ENCODE data around the gene RREB1. TPM values are rescaled to one million over a fixed set of nuclear protein-coding genes. Genes with fewer than 3 reads are reported as not detected.

Gene RREB1
- total RNA-seq, 1 donor from 2014 or later, result 67.7 TPM

DNA sequence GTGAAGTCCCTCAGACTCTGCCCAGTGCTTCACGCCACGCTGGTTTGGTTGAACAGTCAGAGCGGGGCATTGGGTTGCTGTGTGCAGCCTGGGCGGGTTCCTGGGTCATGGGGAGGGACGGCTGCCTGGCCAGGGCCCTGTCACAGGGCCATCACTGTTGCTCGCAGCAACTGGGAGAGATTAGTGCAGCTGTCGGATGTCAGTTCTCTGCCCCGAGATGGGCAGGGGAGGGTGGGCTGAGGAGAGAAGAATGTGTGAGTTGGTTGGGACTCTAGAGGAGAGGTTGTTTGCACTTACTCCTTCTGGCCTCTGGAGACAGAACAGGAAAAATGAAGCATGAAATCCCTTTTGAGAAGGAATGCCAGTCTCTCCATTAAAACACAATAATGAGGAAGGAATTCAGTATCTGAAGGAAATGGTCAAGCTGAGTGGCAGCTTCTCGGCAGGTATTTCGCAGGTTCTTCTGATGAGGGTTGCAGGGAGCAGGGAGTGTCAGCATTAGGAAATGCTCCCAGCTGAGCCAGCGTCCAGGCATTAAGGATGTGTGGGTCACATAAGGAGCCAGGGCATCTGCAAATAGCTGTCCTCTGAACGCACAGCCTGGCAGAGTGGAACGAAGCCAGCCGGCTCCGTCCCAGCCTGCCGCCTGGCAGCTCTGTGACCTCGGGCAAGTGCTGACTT lies 109.3 kb downstream of the RREB1 start:
- H3K36me3 Mint-ChIP-seq (ENCODE audit: low read depth), result peaks cover 85% of the 10 kb centered on the region
- H3K27me3 Mint-ChIP-seq, result no peaks in the 10 kb centered on the region

DNA sequence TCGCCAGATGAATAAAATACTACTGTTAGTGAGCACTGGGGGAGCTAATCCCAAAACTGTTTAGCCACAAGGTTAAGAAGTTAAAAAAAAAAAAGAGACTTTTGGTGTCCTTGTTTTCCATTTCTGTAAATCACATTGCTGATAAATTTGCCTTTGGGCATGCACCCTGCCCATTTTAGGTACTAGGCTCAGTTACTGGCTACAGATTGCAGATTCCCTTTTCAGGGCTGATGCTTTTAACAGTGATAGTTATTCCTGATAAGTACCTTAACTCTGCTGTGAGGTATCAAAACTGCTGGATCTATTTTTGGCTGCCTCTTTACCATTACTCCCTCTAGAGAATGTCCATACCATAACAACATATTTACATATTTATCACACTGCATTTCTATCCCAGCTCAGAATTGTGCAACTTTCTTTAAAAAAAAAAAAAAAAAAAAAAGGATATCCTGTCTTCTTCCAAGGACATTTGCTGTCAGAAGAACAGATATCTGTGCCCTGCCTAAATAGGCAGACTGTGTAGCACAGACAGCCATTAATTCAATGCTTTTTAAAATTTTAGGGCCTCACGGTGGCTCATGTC lies 110.7 kb downstream of the RREB1 start:
- no peak for ATAC-seq (ENCODE audit: low read depth)
- Mint-ChIP-seq H3K4me1 (no peaks in the 10 kb centered on the region), H3K27me3 (no peaks in the 10 kb centered on the region), H3K27ac (no peak overlapping the region), H3K4me3 (no peak overlapping the region), H3K9me3 (no peaks in the 10 kb centered on the region), H3K36me3 (ENCODE audit: low read depth) (peaks cover 84% of the 10 kb centered on the region)
- POLR2A ChIA-PET, result interaction anchor here (0.6 kb wide), 1 partner anchor 641 kb away, joined by 5 read pairs; no protein-coding TSS in a partner anchor
- intact Hi-C loops (cut with micrococcal nuclease), result no loop called here
- TF ChIP-seq, protein P1, sequence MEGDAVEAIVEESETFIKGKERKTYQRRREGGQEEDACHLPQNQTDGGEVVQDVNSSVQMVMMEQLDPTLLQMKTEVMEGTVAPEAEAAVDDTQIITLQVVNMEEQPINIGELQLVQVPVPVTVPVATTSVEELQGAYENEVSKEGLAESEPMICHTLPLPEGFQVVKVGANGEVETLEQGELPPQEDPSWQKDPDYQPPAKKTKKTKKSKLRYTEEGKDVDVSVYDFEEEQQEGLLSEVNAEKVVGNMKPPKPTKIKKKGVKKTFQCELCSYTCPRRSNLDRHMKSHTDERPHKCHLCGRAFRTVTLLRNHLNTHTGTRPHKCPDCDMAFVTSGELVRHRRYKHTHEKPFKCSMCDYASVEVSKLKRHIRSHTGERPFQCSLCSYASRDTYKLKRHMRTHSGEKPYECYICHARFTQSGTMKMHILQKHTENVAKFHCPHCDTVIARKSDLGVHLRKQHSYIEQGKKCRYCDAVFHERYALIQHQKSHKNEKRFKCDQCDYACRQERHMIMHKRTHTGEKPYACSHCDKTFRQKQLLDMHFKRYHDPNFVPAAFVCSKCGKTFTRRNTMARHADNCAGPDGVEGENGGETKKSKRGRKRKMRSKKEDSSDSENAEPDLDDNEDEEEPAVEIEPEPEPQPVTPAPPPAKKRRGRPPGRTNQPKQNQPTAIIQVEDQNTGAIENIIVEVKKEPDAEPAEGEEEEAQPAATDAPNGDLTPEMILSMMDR (IDR thresholded peaks at IDR 0.05), result no peak
- no peak for DNase-seq
- CTCF ChIA-PET, result no interaction called here

More for the DNA sequence above, 109.3 kb downstream of the RREB1 start:
- no peaks in the 10 kb centered on the region for H3K9me3 Mint-ChIP-seq
- CTCF ChIA-PET, result no interaction called here
- TF ChIP-seq, protein P1 (IDR thresholded peaks at IDR 0.05), result no peak
- POLR2A ChIA-PET, result interaction anchor here (0.6 kb wide), 1 partner anchor 100 kb away, joined by 5 read pairs; no protein-coding TSS in a partner anchor
- H3K4me3 Mint-ChIP-seq, result no peak overlapping the region
- ATAC-seq (ENCODE audit: low read depth) (no peak), DNase-seq (no peak)
- no peak overlapping the region for H3K27ac Mint-ChIP-seq
- H3K4me1 Mint-ChIP-seq, result no peaks in the 10 kb centered on the region
- intact Hi-C loops (cut with micrococcal nuclease), result no loop called here

DNA sequence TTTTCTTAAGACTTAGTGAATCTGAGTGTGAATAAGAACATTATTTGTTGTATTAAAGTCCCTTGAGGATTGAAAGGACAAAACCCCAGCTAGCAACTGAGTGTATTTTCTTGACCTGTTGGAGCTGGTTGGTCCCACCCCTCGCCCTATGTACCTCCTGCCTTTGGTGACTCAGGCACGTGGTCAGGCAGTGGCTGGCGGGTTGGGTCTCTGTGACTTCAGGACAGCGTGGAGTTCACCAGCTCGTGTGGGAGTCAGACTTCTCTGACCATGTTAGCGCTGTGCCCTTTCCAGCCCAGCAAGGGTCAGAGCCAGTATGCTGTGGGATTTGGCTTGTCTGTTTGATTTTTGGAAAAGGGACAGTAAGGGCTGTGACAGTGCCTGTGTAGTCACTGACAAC lies 111.5 kb downstream of the RREB1 start:
- no peak for ATAC-seq (ENCODE audit: low read depth)
- H3K9me3 Mint-ChIP-seq, result no peaks in the 10 kb centered on the region

DNA sequence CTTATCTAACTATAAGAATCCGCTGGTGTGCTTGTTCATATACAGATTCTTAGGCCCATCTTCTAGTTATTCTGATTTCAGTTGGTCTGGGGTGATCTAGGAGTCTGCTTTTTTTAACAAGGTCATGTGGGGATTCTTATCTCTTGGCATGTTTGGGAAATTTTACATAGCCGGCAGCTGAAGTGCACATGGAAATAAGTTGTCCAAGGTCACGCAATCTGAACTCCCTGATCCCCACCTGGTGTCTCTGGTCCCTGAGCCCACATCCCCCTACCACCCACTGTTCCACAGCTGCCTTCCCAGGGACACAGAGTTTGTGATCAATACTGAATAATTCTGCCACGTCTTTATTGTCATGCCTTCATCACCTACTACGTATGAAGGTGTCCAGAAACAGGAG lies 114.4 kb downstream of the RREB1 start:
- Mint-ChIP-seq H3K27me3 (no peaks in the 10 kb centered on the region), H3K9me3 (no peaks in the 10 kb centered on the region), H3K36me3 (ENCODE audit: low read depth) (peaks cover 84% of the 10 kb centered on the region), H3K4me1 (peaks cover 6% of the 10 kb centered on the region), H3K4me3 (no peak overlapping the region), H3K27ac (peak overlapping the region; percentile 19)
- ChIA-PET POLR2A (no interaction called here), CTCF (no interaction called here)
- TF ChIP-seq, protein P1 (IDR thresholded peaks at IDR 0.05), result no peak
- intact Hi-C loops (cut with micrococcal nuclease), result no loop called here
- DNase-seq, result no peak
- ATAC-seq (ENCODE audit: low read depth), result no peak

More for the DNA sequence above, 111.5 kb downstream of the RREB1 start:
- no peak for DNase-seq
- Mint-ChIP-seq H3K27me3 (no peaks in the 10 kb centered on the region), H3K27ac (no peak overlapping the region), H3K36me3 (ENCODE audit: low read depth) (peaks cover 83% of the 10 kb centered on the region), H3K4me3 (no peak overlapping the region), H3K4me1 (peaks cover 1% of the 10 kb centered on the region)
- TF ChIP-seq, protein P1 (IDR thresholded peaks at IDR 0.05), result no peak
- ChIA-PET CTCF (no interaction called here), POLR2A (no interaction called here)
- intact Hi-C loops (cut with micrococcal nuclease), result no loop called here

DNA sequence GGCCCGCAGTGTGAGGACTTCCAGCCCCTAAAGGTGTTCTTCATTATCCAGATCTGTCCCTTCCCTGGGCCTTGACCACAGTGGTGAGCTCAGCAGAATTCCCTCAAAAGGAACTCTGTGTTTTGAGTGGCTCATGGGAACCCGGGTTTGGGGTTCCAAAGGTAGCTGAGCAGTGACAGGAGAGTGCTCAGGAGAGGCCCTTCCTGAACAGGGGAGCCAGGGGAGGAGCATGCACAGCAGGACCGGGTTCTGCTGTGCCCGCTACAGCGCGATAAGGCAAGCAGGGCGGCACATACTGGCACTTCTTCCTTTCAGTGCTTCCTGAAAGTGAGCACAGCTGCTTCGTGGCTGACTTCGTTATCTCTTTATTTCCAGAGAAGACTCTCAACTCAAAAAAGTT lies 117.0 kb downstream of the RREB1 start:
- H3K4me3 Mint-ChIP-seq, result no peak overlapping the region
- peak overlapping the region; percentile 62 for H3K27ac Mint-ChIP-seq
- peaks cover 91% of the 10 kb centered on the region for H3K36me3 Mint-ChIP-seq (ENCODE audit: low read depth)
- POLR2A ChIA-PET, result interaction anchor here (0.6 kb wide), 1 partner anchor 12 kb away, joined by 3 read pairs; no protein-coding TSS in a partner anchor
- H3K4me1 Mint-ChIP-seq, result peaks cover 6% of the 10 kb centered on the region
- TF ChIP-seq, protein P1 (IDR thresholded peaks at IDR 0.05), result no peak
- intact Hi-C loops (cut with micrococcal nuclease), result no loop called here
- DNase-seq, result no peak
- ATAC-seq (ENCODE audit: low read depth), result no peak
- CTCF ChIA-PET, result no interaction called here
- H3K9me3 Mint-ChIP-seq, result no peaks in the 10 kb centered on the region
- H3K27me3 Mint-ChIP-seq, result no peaks in the 10 kb centered on the region
